Adipose tissue (tissue), 3 donors: ENCODE results near the gene DTL. TPM values are rescaled to one million over a fixed set of nuclear protein-coding genes. Genes with fewer than 3 reads are reported as not detected.

Experiments
- H3K27ac ChIP-seq: one replicate; pipeline ENCODE4 v1.5.1; 2013; ENCODE audit warnings: low read depth, low read length
- WGBS, 3 donors: extraction: QIAGEN DNeasy Blood & Tissue Kit; methylation state at CpG; one replicate each; pipeline ENCODE4 v1.1.7; 2013; 5-methylcytosine and 5-hydroxymethylcytosine counted together
- polyA plus RNA-seq, 3 donors: library from polyadenylated mRNA; stranded (reverse); fragments of 200-250 nt; gene quantifications; one replicate each; pipeline ENCODE4 v1.2.3, GENCODE V29; 2013
- donor health status: healthy with polysubstance abuse.
- donor health status: Bipolar disorder and iron deficiency.
- donor health status: healthy.

DTL gene
- polyA plus RNA-seq, 3 donors: 0.14 to 0.90 (median 0.24) TPM

DNA sequence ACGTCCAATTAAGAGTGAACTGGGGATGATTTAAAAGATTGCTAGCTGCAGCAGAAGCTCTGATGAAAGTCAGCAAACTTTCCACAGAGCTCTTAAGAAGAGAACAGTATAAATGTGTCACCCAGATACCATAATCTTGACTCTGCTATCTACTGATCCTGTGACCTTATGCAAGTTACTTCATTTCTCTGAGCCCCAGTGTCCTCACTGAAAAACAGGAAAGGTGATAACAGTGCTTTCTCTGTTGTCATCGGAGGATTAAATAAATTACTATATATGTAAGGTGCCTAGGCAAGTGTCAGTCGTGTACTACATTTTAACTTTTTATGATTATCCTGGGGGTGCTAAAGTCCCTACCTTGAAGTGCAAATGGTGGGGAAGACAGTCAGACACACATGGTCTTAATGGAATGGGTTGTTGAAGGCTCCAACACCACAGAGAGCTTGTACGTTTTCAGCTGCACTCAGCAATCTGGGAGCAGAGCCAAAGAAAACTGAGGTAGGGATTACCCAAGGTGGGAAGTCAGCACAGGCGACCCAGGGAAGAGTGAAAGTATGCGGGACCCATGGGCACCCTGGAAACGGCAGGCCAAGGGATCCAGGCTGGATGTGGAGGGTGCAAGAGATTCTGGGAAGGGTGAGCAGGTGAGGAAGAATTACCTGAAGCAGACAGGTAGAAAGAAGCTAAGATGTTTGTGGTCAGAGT lies 82.8 kb downstream of the DTL start:
- no peak overlapping the region for H3K27ac ChIP-seq
- WGBS, 3 donors: 65 to 80% (median 71%) methylated on average over 7 of the region's 7 CpGs

DNA sequence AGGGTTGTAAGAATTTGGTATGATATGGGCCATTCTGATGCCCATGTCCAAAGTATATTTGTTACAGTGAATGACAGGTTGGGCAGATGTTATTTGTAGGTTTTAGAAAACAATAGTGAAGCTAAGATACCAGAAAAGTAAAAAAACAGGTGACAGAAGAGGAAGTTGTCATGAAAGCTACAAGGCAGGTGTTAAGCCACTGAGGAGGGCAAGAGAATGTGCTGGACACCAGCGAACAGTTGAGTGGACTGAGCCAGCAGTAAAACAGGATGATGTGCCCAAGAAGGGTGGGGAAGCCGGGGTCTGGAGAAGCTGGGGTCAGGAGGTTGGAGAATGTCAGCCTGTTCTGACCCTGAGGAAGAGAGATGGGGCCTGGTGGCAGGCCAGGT lies 83.3 kb downstream of the DTL start:
- WGBS, 3 donors: 81 to 85% (median 84%) methylated on average over 2 of the region's 2 CpGs
- H3K27ac ChIP-seq: no peak overlapping the region

DNA sequence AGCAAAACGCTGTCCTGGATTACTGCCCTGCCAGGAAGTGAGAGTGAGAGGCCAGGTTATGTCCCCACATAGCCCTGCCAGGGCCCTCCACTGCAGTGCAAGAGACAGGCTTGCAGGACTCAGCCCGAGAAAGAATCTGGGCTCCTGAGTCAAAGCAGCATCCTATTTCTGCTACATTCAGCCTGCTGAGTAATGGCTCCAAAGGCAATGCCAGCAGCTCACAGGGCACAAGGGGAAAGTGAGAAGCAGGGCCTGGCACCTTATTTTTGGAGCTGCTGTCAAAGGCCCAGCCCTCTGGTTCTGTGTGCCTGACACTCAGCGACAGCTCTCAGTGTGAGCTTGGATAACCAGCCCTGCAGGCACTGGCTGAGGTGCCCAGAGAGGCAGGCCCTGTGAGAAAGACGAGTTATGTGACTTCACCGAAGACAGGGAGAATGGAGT lies 83.9 kb downstream of the DTL start:
- 80 to 93% (median 90%) methylated on average over 5 of the region's 5 CpGs for WGBS, 3 donors
- H3K27ac ChIP-seq: no peak overlapping the region

DNA sequence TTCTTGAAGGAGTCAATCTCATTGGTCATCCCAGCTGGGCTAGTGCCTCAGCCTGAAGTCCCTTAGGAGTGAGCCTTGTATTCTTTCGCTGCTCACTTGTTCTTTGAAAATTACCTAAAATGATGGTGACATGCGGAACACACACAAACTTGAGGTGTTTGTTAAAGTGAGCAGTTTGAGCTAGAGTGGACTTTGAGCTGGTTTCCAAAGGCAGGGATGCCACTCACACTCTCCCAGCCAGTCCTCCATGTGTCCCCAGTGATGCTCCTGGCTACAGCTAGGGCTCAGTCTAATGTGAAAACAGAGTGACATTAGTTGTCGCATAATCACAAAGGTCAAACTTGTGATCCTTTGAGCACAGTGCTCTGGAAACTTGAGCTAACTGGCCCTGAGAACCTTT lies 84.3 kb downstream of the DTL start:
- no peak overlapping the region for H3K27ac ChIP-seq
- WGBS, 3 donors: 95 to 98% (median 98%) methylated on average over 3 of the region's 3 CpGs

DNA sequence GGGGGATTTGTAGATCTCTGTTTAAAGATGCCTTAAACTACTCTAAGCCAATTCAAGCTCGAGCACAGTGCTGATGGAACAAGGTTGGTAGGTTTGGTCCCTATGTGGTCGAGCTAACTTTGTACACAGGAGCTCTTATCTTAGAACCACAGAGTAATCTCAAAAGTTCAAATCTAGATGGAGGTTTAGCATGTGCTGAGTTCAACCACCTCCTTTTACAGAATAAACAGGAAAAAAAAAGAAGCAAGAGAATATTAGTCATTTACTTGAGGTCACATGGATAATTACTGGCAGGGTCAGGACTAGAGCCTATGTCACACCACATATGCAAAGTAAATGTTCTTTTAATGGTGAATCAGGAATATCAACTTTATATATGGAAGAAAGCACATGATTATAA lies 86.2 kb downstream of the DTL start:
- 27 to 72% (median 57%) methylated on average over 2 of the region's 2 CpGs for WGBS, 3 donors
- H3K27ac ChIP-seq: no peak overlapping the region

DNA sequence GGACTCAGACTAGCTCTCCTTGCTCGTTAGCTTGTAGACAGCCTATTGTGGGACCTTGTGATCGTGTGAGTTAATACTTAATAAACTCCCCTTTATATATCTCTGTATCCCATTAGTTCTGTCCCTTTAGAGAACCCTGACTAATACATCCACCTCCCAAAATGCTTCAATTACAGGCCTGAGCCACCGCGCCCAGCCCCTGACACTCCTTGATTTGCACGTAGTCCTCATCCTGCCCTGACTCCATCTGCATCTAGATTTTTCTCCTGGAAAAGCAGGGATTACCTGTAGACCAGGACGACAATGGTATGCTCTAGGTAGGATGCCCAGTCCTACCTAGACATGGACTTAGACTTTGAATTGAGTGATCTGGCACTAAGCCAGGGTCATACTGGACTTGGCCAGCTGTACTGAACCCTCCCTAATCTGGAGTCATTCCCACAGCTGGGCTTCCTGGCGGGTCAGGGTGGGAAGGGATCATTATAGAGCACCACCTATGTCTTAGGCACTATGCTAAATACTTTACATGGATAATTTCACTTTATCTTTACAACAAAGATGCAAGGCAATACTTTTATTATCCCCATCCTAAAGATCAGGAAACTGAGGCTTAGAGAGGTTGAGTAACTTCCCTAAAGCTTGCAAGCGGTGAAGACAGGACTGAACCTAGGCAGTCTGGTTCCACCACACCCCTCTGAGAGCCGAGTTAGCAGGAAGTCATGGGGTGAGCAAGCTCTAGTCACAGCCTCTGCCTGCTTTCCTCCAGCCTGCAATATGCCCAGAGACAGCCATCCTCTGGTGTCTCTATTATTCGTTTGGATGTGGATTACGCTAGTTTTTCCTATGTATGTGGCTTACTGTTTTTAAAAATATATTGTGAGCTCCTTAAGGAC lies 89.4 kb downstream of the DTL start:
- no peak overlapping the region for H3K27ac ChIP-seq
- 64 to 71% (median 68%) methylated on average over 11 of the region's 11 CpGs for WGBS, 3 donors

DNA sequence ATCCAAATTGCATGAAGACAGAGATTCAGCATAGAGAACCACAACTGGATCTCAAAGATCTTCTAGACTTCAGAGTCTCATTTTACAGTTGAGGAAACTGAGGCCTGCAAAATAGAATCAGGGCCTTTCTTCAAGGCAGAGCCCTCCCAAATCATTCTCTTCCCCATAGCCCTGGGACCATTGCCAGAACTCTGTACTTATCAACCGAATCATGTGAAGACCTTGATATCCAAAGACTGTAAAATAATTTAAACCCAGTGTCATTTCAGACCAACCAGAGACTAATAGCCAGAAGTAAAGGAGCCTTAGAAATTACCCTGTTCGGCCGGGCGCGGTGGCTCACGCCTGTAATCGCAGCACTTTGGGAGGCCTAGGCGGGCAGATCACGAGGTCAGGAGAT lies 90.1 kb downstream of the DTL start:
- WGBS, 3 donors: 89 to 95% (median 94%) methylated on average over 9 of the region's 9 CpGs

DNA sequence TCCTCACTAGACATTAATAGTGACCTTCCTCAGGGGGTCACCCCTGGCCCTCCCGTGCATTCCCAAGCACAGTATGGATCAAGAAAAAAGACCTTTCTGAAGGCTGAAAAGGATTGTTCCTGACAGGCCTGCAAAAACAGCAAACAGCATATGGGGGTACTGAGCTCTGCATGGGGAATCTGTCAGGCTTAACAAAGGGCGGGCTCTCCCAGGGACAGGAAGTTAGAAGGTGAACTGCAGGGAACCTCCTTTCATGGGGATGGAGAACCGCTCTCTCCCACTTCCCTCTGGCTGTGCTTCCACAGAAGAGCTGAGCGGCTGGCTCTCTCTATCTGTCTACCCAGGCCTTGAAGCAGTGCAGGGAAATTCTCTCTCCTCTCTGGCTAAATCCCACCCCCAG lies 91.7 kb downstream of the DTL start:
- 82 to 87% (median 87%) methylated on average over 4 of the region's 4 CpGs for WGBS, 3 donors
- H3K27ac ChIP-seq: no peak overlapping the region

More for the DNA sequence above, 90.1 kb downstream of the DTL start:
- H3K27ac ChIP-seq: no peak overlapping the region

DNA sequence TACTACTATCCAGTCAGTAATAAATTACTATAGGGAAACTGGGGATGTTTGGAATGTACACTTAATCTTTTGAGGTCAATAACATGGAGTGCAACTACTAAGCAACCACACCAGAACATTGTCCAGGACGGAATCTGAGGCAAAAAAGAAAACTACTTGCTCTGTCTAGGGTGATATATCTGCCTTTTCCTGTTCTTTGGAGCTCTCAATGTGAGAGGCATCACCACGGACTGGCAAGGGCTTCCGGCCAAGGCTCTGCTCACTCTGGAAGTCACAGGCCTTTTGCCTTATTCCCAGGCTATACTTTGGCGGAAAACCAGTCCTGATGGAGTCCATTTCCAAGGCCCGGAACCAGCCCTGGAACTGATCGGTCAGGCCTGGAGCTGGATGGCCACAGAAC lies 94.2 kb downstream of the DTL start:
- WGBS, 3 donors: 91 to 96% (median 92%) methylated on average over 6 of the region's 6 CpGs
- H3K27ac ChIP-seq: no peak overlapping the region

DNA sequence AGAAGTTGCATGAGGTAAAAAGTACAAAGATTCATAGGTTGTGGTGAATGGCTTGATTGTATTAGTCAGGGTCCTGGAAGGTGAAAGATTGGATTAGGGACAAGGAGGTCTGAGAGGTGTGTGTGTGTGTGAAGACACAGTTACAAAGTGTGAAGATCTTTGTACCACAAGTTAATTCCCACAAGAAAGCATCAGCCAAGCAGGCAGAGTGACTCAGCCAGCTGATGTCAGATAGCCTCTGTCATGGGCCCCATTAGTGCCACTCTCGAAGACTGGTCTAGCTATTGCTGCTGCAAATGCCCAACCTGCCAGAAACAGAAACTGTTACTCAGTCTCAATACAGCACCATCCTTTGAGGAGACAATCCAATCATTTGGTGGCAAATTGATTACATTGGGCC lies 96.5 kb downstream of the DTL start:
- H3K27ac ChIP-seq: no peak overlapping the region
- WGBS, 3 donors: 83 to 100% (median 88%) methylated on average over 1 of the region's 1 CpG

DNA sequence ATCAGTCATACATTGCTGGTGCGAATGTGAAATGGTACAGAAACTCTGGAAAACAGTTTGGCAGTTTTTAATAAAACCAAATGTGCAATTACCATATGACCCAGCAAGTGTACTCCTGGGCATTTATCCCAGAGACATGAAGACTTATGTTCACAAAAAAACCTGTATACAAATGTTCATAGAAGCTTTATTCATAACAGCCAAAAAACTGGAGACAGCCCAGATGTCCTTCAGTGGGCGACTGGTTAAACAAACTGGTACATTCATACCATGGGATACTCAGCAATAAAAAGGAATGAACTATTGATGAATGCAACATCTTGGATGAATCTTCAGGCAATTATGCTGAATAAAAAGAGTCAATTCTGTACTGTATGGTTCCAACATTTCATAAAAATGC lies 97.8 kb downstream of the DTL start:
- WGBS, 3 donors: 87 to 92% (median 92%) methylated on average over 2 of the region's 2 CpGs
- no peak overlapping the region for H3K27ac ChIP-seq

DNA sequence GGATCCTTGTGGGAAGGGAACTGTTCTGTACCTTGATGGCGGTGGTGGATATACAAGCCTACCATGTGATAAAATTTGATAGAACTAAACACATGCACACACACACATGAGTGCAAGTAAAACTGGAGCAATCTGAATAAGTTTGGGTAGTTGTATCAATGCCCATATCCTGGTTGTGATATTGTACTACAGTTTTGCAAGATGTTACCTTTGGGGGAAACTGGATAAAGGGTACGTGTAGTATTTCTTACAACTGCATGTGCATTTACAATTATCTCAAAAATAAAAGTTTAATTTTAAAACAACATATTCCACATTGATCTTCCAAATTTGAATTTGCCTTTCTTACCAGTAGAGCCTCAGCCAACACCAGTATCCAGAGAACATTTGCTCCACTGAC lies 99.6 kb downstream of the DTL start:
- H3K27ac ChIP-seq: no peak overlapping the region
- 96 to 97% (median 96%) methylated on average over 2 of the region's 2 CpGs for WGBS, 3 donors

DNA sequence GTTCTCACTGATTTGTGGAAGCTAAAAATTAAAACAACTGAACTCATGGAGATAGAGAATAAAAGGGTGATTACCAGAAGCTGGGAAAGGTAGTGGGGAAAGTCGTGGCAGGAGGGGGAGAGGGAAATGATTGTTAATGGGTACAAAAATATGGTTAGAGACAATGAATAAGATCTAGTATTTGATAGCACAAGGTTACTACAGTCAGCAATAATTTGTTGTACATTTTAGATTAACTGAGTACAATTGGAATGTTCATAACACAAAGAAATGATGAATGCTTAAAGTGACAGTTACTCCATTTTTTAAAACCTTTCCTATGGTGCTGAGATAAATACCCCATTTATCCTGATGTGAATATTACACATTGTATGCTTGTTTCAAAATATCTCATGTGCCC lies 102.3 kb downstream of the DTL start:
- no peak overlapping the region for H3K27ac ChIP-seq
- 70 to 94% (median 88%) methylated on average over 1 of the region's 1 CpG for WGBS, 3 donors

DNA sequence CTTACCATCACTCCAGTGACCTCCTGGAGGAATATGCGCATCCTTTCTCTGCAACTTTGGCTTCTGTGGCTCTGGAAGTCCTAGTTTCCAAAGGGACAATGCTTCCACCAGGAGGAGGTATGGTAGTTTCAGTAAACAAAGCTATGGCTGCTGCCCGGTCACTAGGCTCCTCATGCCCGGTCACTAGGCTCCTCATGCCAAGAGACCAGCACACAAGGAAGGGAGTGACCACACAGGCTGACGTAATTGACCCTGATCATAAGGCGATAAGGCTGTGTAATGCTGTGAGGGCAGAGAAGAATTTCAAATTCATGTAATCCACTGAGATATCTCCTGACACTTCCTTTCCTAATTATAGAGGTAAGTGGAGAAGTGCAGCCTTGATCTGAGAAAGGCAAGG lies 102.9 kb downstream of the DTL start:
- no peak overlapping the region for H3K27ac ChIP-seq
- WGBS, 3 donors: 76 to 83% (median 77%) methylated on average over 5 of the region's 5 CpGs

DNA sequence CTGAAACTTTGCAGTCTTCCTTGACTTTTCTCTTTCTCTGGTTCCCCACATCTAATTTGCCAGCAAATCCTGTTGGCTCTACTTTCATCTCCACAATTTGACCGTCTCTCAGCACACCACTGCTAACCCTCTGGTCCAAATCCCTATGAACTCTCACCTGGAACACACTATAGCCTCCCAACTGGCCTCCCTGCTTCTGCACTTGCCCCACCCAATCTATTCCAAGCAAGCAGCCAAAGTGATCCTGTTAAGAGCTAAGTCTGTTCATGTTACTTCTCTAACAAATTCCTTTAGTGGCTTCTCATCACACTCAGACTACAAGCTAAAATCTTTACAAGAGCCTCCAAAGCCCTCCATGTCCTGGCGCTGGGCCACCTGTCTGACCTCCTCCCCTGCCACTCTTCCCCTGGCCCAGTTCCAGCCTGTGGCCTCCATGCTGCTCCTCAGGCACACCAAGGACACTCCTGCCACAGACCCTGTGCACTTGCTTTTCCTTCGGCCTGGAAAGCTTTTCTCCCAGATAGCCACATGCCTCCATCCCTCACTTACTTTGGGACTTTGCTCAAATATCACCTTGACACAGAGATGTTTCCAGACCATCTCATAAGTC lies 104.1 kb downstream of the DTL start:
- no peak overlapping the region for H3K27ac ChIP-seq
- 84 to 96% (median 88%) methylated on average over 3 of the region's 3 CpGs for WGBS, 3 donors

DNA sequence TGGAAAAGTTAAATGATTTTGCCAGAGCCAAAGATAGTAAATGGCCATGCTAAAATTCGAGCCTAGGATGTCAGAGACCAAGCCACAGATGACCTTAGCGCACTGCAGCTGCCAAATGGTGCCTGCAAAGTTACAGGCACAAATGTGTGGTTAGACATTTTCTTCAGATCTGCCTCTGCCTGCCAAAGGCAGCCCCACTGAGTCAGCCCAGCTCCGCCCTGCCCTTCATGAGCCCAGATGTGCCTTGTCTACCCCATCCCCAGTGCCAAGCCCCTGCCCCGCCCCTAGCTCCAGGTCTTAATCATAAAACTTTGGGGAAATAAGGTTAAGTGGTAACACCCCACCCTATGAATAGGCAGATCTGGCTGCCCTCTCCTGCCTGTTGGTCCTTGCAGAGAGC lies 105.9 kb downstream of the DTL start:
- no peak overlapping the region for H3K27ac ChIP-seq
- 88 to 94% (median 92%) methylated on average over 4 of the region's 4 CpGs for WGBS, 3 donors

DNA sequence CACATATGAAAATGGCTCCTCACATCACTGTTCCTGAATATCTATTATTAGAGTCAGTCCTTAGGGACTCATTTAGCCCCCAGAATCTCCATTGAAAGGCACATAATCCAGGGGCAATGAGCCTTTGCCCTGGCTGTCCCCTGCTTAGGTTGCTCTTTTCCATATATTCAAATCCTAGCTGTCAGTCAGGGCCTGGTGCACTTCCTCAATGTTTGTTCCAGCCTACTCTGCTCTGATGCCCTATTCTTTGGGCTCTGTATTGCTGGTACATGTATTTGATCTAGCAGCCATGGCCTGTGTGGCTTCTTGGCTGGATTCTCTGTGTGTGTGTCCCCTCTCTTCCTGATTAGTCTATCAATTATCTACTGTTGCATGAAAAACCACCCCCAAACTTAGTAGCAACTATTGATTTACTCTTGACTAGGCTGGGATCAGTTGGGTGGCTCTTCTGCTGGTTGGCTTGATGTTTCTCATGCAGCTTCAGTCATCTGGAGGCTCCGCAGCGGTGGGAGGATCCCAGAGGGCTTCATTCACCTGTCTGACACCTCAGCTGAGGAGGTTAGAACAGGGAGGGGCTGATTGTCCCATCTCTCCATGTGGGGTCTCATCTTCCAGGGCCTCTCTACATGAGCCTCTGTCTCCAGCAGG lies 107.5 kb downstream of the DTL start:
- H3K27ac ChIP-seq: no peak overlapping the region
- WGBS, 3 donors: 98 to 100% (median 98%) methylated on average over 2 of the region's 2 CpGs

DNA sequence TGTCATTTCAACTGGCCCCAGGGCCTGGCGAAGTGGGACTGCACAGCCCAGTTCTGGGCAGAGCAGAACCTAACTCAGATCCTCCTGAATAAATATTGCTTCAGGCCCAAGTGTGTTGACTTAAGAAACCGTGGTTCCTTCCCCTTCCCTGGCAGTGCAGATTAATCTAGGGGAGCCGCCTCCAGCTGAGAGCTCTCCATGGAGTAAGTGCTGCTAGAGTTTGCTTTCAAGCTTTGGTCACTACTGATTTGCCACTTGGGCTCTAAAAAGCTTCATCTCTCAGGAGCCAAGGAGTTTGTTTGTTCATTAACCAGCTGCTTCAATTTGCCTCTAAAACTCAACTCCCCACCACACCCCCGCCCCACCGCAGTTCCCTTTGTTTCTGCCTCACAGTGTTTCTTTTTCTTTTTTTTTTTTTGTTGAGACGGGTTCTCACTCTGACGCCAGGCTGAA lies 112.1 kb downstream of the DTL start:
- WGBS, 3 donors: 53 to 77% (median 71%) methylated on average over 7 of the region's 7 CpGs

DNA sequence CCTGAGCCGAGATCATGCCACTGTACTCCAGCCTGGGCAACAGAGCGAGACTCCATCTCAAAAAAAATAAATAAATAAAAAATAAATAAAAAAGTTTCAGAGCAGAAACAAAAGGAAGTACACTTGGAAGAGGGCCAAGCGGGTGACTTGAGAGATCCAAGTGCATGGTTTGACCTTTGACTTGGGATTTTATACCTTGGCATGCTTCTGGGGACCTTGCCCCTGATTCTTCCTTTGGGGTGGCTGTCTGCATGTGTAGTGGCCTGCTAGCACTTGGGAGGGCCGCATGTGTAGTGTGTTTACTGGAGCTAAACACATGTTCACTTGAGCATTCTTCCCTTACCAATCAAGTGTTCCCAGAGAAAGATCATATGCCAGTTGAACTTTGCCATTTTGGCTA lies 114.0 kb downstream of the DTL start:
- 85 to 89% (median 88%) methylated on average over 4 of the region's 4 CpGs for WGBS, 3 donors
- no peak overlapping the region for H3K27ac ChIP-seq

More for the DNA sequence above, 112.1 kb downstream of the DTL start:
- no peak overlapping the region for H3K27ac ChIP-seq
